Esophagus muscularis mucosa (tissue), 4 donors: ENCODE results near the gene SIRT2. TPM values are rescaled to one million over a fixed set of nuclear protein-coding genes. Genes with fewer than 3 reads are reported as not detected.

Source experiments
- DNase-seq: peaks from one replicate; pipeline ENCODE4 v3.0.0-alpha.2; 2017; ENCODE audit errors: extremely low spot score
- H3K27ac ChIP-seq, 4 donors: fragments of 200-600 bp; sonication (generic); replicated peaks in 1 of 4; 1 replicate in 3 of 4; 2 replicates in 1 of 4; pipeline ENCODE4 v1.5.1; 2016 to 2019; ENCODE audit warnings: mild to moderate bottlenecking in 1 of 4
- H3K27me3 ChIP-seq, 4 donors: fragments of 200-600 bp; sonication (generic); one replicate each; pipeline versions ENCODE4 v1.5.1 to v1.6.0; 2016 to 2019
- H3K36me3 ChIP-seq, 4 donors: fragments of 200-600 bp; sonication (generic); one replicate each; pipeline ENCODE4 v1.5.1; 2016 to 2019
- H3K4me1 ChIP-seq, 4 donors: fragments of 200-600 bp; sonication (generic); one replicate each; pipeline ENCODE4 v1.5.1; 2016 to 2019
- H3K4me3 ChIP-seq, 4 donors: fragments of 200-600 bp; sonication (generic); 1 replicate in 2 of 4; 2 replicates in 2 of 4; pipeline ENCODE4 v1.5.1; 2016 to 2019; ENCODE audit warnings: mild to moderate bottlenecking in 4 of 4, moderate library complexity in 1 of 4
- H3K9me3 ChIP-seq, 4 donors: fragments of 200-600 bp; sonication (generic); 1 replicate in 3 of 4; 2 replicates in 1 of 4; pipeline ENCODE4 v1.5.1; 2016 to 2019
- EP300 ChIP-seq: sonication (generic); formaldehyde crosslinking; IDR thresholded peaks from one replicate; pipeline ENCODE4 v1.6.1; 2017; ENCODE audit warnings: antibody characterized with exemption
- POLR2A ChIP-seq: fragments of 450-650 bp; IDR thresholded peaks from one replicate; pipeline ENCODE4 v1.6.1; 2017; ENCODE audit warnings: antibody characterized with exemption, moderate library complexity, mild to moderate bottlenecking, low read depth
- POLR2AphosphoS5 ChIP-seq, 2 donors: sonication (generic); formaldehyde crosslinking; IDR thresholded peaks; one replicate each; pipeline ENCODE4 v1.6.1; 2017; ENCODE audit warnings: antibody characterized with exemption in 2 of 2
- WGBS: methylation state at CpG from one replicate; pipeline ENCODE4 v1.1.5; 2018; 5-methylcytosine and 5-hydroxymethylcytosine counted together
- intact Hi-C: fragments of 100-400 bp; cut with DNase I; formaldehyde crosslinking; loops from one replicate; pipeline ENCODE4 v1.15.1; 2023
- total RNA-seq, 4 donors: library from RNA; depleted of rRNA; stranded (reverse); fragments of >200 nt; gene quantifications; one replicate each; pipeline versions ENCODE4 v1.1.0 to v1.2.1, GENCODE V29; 2016
- TF ChIP-seq, protein P1 (sequence below), 3 experiments: fragments of 200-600 bp in 2 of 3; fragments of 450-650 bp in 1 of 3; sonication (generic) in 2 of 3; IDR thresholded peaks; one replicate each; pipeline ENCODE4 v1.5.1; 2017 to 2019; ENCODE audit warnings: antibody characterized with exemption in 3 of 3, mild to moderate bottlenecking in 2 of 3, moderate library complexity in 1 of 3

The SIRT2 gene
- total RNA-seq, 4 donors from 2014 or later, result 72.7 to 114 (median 95.0) TPM

DNA sequence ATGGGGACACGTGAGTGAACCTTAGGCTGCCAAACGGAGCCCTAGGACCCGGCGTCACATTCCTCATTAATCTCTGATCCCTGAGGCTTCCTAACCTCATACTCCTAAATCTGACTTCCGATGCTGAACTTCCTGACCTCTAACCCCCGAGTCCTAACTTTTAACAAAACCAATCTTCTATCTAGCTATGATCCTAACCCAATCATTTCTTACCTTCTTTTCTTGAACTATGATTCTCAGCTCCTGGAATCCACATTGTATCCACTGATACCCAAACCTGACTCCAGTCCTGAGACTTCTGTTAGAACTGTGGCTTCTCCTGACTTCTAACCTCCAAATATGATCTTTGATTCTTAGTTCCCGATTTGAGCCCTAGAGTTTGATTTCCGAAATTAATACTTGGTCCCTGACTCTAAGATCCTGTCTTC lies 798 bp upstream of the SIRT2 start:
- Histone ChIP-seq H3K27ac (peak overlapping the region; percentile 87 to 94 (median 92)), H3K4me1 (peaks cover 26 to 53% (median 48%) of the 10 kb centered on the region in 4 donors), H3K27me3 (no peaks in the 10 kb centered on the region), H3K9me3 (no peaks in the 10 kb centered on the region), H3K4me3 (peak overlapping the region; percentile 74 to 97 (median 78)), H3K36me3 (peaks cover 4 to 12% (median 8%) of the 10 kb centered on the region in 4 donors)
- TF ChIP-seq, protein P1, sequence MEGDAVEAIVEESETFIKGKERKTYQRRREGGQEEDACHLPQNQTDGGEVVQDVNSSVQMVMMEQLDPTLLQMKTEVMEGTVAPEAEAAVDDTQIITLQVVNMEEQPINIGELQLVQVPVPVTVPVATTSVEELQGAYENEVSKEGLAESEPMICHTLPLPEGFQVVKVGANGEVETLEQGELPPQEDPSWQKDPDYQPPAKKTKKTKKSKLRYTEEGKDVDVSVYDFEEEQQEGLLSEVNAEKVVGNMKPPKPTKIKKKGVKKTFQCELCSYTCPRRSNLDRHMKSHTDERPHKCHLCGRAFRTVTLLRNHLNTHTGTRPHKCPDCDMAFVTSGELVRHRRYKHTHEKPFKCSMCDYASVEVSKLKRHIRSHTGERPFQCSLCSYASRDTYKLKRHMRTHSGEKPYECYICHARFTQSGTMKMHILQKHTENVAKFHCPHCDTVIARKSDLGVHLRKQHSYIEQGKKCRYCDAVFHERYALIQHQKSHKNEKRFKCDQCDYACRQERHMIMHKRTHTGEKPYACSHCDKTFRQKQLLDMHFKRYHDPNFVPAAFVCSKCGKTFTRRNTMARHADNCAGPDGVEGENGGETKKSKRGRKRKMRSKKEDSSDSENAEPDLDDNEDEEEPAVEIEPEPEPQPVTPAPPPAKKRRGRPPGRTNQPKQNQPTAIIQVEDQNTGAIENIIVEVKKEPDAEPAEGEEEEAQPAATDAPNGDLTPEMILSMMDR (IDR thresholded peaks at IDR 0.05), result no peak
- no peak for TF ChIP-seq EP300
- no peak for TF ChIP-seq POLR2A
- no peak for TF ChIP-seq POLR2AphosphoS5 (IDR thresholded peaks at IDR 0.05)
- intact Hi-C loops, result no loop called here
- no peak for DNase-seq
- 3% methylated on average over 7 of the region's 8 CpGs for WGBS

DNA sequence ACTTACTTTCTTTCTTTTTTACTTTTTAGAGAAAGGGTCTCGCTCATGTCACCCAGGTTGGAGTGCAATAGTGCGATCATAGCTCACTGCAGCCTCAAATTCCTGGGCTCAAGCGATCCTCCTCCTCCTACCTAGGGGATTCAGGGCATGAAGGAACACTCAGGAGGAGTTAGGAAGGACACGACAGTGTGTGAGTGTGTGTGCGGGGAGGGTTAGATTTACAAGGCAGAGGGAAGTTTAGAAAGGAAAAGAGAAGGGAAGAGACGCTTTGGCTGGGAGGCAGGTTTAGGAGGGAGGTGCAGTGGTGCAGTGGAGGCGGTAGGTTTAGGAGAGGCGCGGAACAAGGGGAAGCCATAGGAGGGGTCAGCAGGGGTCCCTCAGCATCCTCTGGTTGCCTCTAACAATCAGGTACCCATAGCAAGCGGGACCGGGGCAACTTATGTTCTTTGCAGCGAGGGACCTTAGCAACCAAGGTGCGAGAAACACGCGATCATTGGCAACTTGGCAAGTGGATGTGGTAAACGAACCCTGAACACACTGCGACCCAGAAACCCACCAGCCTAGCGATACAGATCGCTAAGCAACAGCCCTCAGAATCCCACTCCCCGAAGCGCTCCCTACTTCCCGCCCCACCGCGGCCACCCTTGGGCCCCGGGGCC lies 501 bp downstream of the SIRT2 start:
- TF ChIP-seq POLR2AphosphoS5 (IDR thresholded peaks at IDR 0.05) (no peak), EP300 (no peak), POLR2A (no peak)
- TF ChIP-seq, protein P1 (IDR thresholded peaks at IDR 0.05), result peak in 1 of 3 experiments; percentile 11
- DNase-seq, result no peak
- intact Hi-C loops, result no loop called here
- Histone ChIP-seq H3K4me1 (peaks cover 30 to 64% (median 52%) of the 10 kb centered on the region in 4 donors), H3K4me3 (peak overlapping the region; percentile 74 to 97 (median 78)), H3K27me3 (no peaks in the 10 kb centered on the region), H3K36me3 (peaks cover 0 to 3% (median 1%) of the 10 kb centered on the region in 4 donors), H3K9me3 (no peaks in the 10 kb centered on the region), H3K27ac (peak overlapping the region; percentile 87 to 94 (median 90))
- 10% methylated on average over 22 of the region's 25 CpGs for WGBS

DNA sequence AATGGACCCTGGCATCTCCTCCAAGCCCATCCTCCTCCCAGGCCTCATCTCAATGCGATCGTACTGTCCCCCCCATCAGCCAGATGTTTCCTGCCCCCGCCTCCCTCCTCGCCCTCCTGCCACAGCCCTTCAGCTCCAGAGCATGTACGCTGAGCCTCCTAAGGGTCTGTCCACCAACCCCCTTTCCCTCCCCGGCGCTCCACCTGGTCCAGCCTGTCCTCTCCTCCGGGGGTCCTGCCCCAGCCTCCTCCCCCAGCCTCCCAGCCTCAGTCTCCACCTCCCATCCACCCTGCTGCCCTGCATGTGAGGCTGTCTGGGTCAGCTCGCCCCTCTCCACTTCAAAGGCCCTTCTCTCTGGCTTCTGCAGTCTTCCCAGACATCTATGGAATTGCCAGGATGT lies 4.5 kb downstream of the SIRT2 start:
- no peak overlapping the region for H3K4me3 ChIP-seq
- intact Hi-C loops, result no loop called here
- H3K36me3 ChIP-seq, result peaks cover 8 to 43% (median 28%) of the 10 kb centered on the region in 4 donors
- no peaks in the 10 kb centered on the region for H3K9me3 ChIP-seq
- no peaks in the 10 kb centered on the region for H3K27me3 ChIP-seq
- no peak for DNase-seq
- H3K4me1 ChIP-seq, result peaks cover 22 to 58% (median 40%) of the 10 kb centered on the region in 4 donors
- 62% methylated on average over 9 of the region's 9 CpGs for WGBS
- no peak overlapping the region for H3K27ac ChIP-seq
- TF ChIP-seq EP300 (no peak), POLR2AphosphoS5 (IDR thresholded peaks at IDR 0.05) (no peak), POLR2A (no peak)
- TF ChIP-seq, protein P1 (IDR thresholded peaks at IDR 0.05), result no peak

DNA sequence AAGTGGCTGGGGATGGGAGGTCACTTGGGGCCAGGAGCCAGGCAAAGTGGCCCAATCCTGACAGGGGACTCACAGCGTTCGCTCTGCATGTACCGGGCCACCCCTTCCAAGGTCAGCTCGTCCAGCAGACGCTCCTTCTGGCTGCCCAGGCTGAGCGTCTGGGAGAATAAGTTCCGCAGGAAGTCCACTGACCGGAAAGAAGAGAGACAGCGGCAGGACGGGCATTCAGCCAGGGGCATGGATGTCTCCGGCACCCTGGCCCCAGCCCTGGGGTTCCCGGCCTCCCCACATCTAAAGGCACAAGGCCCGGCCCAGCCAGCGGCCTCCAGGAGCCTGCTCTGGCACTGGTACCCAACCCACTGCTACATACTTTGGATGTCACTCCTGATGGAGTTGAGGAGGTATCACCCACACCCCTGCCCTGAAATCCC lies 6.1 kb downstream of the SIRT2 start:
- 84% methylated on average over 4 of the region's 14 CpGs for WGBS
- intact Hi-C loops, result no loop called here
- Histone ChIP-seq H3K27me3 (no peaks in the 10 kb centered on the region), H3K4me3 (no peak overlapping the region), H3K9me3 (no peaks in the 10 kb centered on the region), H3K4me1 (peaks cover 17 to 50% (median 33%) of the 10 kb centered on the region in 4 donors), H3K36me3 (peaks cover 24 to 59% (median 44%) of the 10 kb centered on the region in 4 donors), H3K27ac (no peak overlapping the region)
- TF ChIP-seq POLR2AphosphoS5 (IDR thresholded peaks at IDR 0.05), result no peak
- TF ChIP-seq POLR2A, result no peak
- no peak for TF ChIP-seq EP300
- TF ChIP-seq, protein P1 (IDR thresholded peaks at IDR 0.05), result no peak
- DNase-seq, result no peak
